Tibial nerve (tissue), 4 donors: ENCODE measurements around the gene BBS1. TPM values are rescaled to one million over a fixed set of nuclear protein-coding genes. Genes with fewer than 3 reads are reported as not detected.

Experiments used
- DNase-seq, 2 donors: peaks; one replicate each; pipeline ENCODE4 v3.0.0-alpha.2; 2019; ENCODE audit warnings: low spot score in 2 of 2
- H3K27ac ChIP-seq, 4 donors: fragments of 200-600 bp; sonication (generic) in 3 of 4; one replicate each; pipeline ENCODE4 v1.5.1; 2017 to 2019; ENCODE audit warnings: mild to moderate bottlenecking in 1 of 4
- H3K27me3 ChIP-seq, 2 donors: fragments of 200-600 bp; sonication (generic) in 1 of 2; one replicate each; pipeline versions ENCODE4 v1.5.1 to v1.6.0; 2017 to 2019
- H3K36me3 ChIP-seq, 3 donors: fragments of 200-600 bp; sonication (generic); one replicate each; pipeline ENCODE4 v1.5.1; 2018 to 2019
- H3K4me1 ChIP-seq, 4 donors: fragments of 200-600 bp; sonication (generic) in 3 of 4; one replicate each; pipeline ENCODE4 v1.5.1; 2017 to 2019
- H3K4me3 ChIP-seq, 4 donors: fragments of 200-600 bp; sonication (generic) in 3 of 4; one replicate each; pipeline ENCODE4 v1.5.1; 2017 to 2019; ENCODE audit warnings: mild to moderate bottlenecking in 1 of 4, moderate library complexity in 1 of 4
- H3K9me3 ChIP-seq, 4 donors: fragments of 200-600 bp; sonication (generic) in 3 of 4; one replicate each; pipeline ENCODE4 v1.5.1; 2017 to 2019
- CTCF ChIP-seq, 5 experiments: fragments of 200-600 bp in 3 of 5; fragments of 450-650 bp in 2 of 5; sonication (generic) in 3 of 5; IDR thresholded peaks; one replicate each; pipeline ENCODE4 v1.5.1; 2016 to 2019; ENCODE audit warnings: antibody characterized with exemption in 5 of 5, mild to moderate bottlenecking in 3 of 5, moderate library complexity in 2 of 5
- EP300 ChIP-seq, 2 donors: sonication (generic); formaldehyde crosslinking; IDR thresholded peaks; one replicate each; pipeline ENCODE4 v1.6.1; 2017; ENCODE audit warnings: antibody characterized with exemption in 2 of 2, mild to moderate bottlenecking in 1 of 2
- POLR2A ChIP-seq, 2 donors: fragments of 450-650 bp; IDR thresholded peaks; one replicate each; pipeline ENCODE4 v1.6.1; 2017; ENCODE audit warnings: antibody characterized with exemption in 2 of 2, mild to moderate bottlenecking in 2 of 2, moderate library complexity in 2 of 2
- WGBS, 2 donors: methylation state at CpG; one replicate each; pipeline ENCODE4 v1.1.5; 2018; 5-methylcytosine and 5-hydroxymethylcytosine counted together
- total RNA-seq, 4 donors: library from RNA; depleted of rRNA; stranded (reverse); fragments of >200 nt; gene quantifications; one replicate each; pipeline ENCODE4 v1.1.0, GENCODE V29; 2016

BBS1 gene
- total RNA-seq, 4 donors from 2014 or later: 66.1 to 161 (median 104) TPM

DNA sequence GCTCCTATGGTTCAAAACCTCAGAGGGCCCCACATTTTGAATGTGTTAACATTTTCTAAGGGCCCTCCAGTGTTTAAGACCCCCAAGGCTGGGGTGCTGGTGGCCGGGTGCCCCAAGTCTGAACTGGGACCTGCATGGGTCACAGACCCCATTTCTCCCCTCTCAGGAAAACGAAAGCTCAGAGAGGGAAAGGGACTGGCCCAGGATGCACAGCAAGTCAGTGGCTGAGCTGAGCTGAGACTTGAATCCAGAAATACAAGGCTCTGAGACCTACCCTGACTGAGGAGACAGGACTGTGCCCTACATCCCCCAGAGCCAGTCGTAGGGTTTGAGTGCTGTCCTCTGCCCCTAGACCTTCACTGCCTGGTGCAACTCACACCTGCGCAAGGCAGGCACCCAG lies 40.5 kb downstream of the BBS1 start:
- Histone ChIP-seq H3K9me3 (no peaks in the 10 kb centered on the region), H3K4me3 (no peak overlapping the region), H3K36me3 (no peaks in the 10 kb centered on the region), H3K27ac (no peak overlapping the region), H3K27me3 (no peaks in the 10 kb centered on the region), H3K4me1 (peaks cover 0 to 20% (median 8%) of the 10 kb centered on the region in 4 donors)
- no peak for DNase-seq
- TF ChIP-seq POLR2A (IDR thresholded peaks at IDR 0.05) (no peak), CTCF (IDR thresholded peaks at IDR 0.05) (no peak), EP300 (IDR thresholded peaks at IDR 0.05) (no peak)
- WGBS, 2 donors: 88% methylated on average over 4 of the region's 4 CpGs

DNA sequence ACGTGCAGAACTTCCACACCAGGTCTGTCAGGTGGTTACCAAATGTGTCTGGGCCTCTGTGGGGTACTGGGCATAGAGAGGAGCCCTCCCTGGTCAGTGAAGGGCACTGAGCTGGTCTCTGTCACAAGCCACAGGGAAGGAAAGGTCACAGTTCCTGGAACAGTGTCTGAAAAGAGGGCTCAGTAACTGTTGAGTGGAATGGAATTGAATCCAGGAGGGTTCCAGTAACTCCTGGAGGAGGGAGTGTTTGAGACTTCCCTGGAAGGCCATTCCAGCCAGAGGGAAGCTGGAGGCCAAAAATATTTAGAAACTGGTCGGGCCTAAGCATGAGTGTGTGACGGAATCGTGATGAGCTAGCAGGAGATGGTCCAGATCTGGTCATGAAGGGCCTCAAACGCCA lies 44.2 kb downstream of the BBS1 start:
- H3K9me3 ChIP-seq: no peaks in the 10 kb centered on the region
- DNase-seq: no peak
- 77 to 81% methylated on average over 5 of the region's 5 CpGs for WGBS, 2 donors
- no peak for TF ChIP-seq CTCF (IDR thresholded peaks at IDR 0.05)
- TF ChIP-seq EP300 (IDR thresholded peaks at IDR 0.05): no peak
- TF ChIP-seq POLR2A (IDR thresholded peaks at IDR 0.05): no peak
- H3K27ac ChIP-seq: no peak overlapping the region
- H3K4me3 ChIP-seq: no peak overlapping the region
- peaks cover 0 to 13% (median 4%) of the 10 kb centered on the region in 4 donors for H3K4me1 ChIP-seq
- H3K36me3 ChIP-seq: no peaks in the 10 kb centered on the region
- peaks cover 0 to 8% of the 10 kb centered on the region in 2 donors for H3K27me3 ChIP-seq

GRCh38 chr11:66555416-66555815 lies 45.0 kb downstream of the BBS1 start:
- TF ChIP-seq EP300 (IDR thresholded peaks at IDR 0.05): no peak
- TF ChIP-seq POLR2A (IDR thresholded peaks at IDR 0.05): no peak
- no peak for TF ChIP-seq CTCF (IDR thresholded peaks at IDR 0.05)
- DNase-seq: no peak
- Histone ChIP-seq H3K4me3 (no peak overlapping the region), H3K27me3 (peaks cover 0 to 8% of the 10 kb centered on the region in 2 donors), H3K4me1 (peaks cover 0 to 13% (median 4%) of the 10 kb centered on the region in 4 donors), H3K9me3 (no peaks in the 10 kb centered on the region), H3K36me3 (no peaks in the 10 kb centered on the region), H3K27ac (no peak overlapping the region)
- WGBS, 2 donors: 61 to 73% methylated on average over 3 of the region's 3 CpGs

DNA sequence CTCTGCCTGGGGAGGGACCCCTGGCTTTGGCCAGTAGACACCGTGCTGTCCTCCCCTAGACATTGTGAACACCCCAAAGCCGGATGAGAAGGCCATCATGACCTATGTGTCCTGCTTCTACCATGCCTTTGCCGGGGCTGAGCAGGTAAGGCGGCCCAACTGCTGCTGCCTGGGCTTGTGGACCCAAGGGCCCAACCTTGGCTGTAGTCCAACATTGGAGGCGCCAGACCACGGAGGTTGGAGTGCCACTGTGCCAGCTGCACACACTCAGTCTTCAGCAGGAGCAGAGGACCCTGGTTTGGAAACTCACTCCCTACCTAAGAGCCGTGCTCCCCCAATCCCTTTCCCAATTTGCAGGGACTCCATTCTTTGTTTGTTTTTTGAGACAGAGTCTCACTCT lies 45.7 kb downstream of the BBS1 start:
- no peaks in the 10 kb centered on the region for H3K36me3 ChIP-seq
- H3K27ac ChIP-seq: no peak overlapping the region
- WGBS, 2 donors: 83 to 100% methylated on average over 1 to 7 of the region's 7 CpGs
- H3K9me3 ChIP-seq: no peaks in the 10 kb centered on the region
- TF ChIP-seq CTCF (IDR thresholded peaks at IDR 0.05): no peak
- TF ChIP-seq EP300 (IDR thresholded peaks at IDR 0.05): no peak
- no peak for TF ChIP-seq POLR2A (IDR thresholded peaks at IDR 0.05)
- peaks cover 0 to 8% of the 10 kb centered on the region in 2 donors for H3K27me3 ChIP-seq
- no peak overlapping the region for H3K4me3 ChIP-seq
- DNase-seq: no peak
- peaks cover 0 to 13% (median 4%) of the 10 kb centered on the region in 4 donors for H3K4me1 ChIP-seq

- WGBS, 2 donors: 92 to 94% methylated on average over 10 to 19 of the region's 24 CpGs
- Histone ChIP-seq H3K36me3 (peaks cover 0 to 15% (median 0%) of the 10 kb centered on the region in 3 donors), H3K27me3 (peaks cover 0 to 8% of the 10 kb centered on the region in 2 donors), H3K4me1 (peaks cover 0 to 13% (median 4%) of the 10 kb centered on the region in 4 donors), H3K27ac (no peak overlapping the region), H3K9me3 (no peaks in the 10 kb centered on the region), H3K4me3 (no peak overlapping the region)
- DNase-seq: no peak
- no peak for TF ChIP-seq EP300 (IDR thresholded peaks at IDR 0.05)
- no peak for TF ChIP-seq CTCF (IDR thresholded peaks at IDR 0.05)
- no peak for TF ChIP-seq POLR2A (IDR thresholded peaks at IDR 0.05)
Measured at GRCh38 chr11:66557733-66558326, 47.4 kb downstream of the BBS1 start.
